ENCODE results near the gene OR5AU1.

OR5AU1 gene

GRCh38 chr14:21108791-21109190, 47.1 kb downstream of the OR5AU1 start:
- ATAC-seq (ENCODE audit: low read depth) (no peak), DNase-seq (ENCODE audit: low spot score) (no peak)
- Histone ChIP-seq H3K27ac (ENCODE audit: poor library complexity, severe bottlenecking) (no peak overlapping the region), H3K27me3 (ENCODE audit: insufficient read depth, poor library complexity, severe bottlenecking) (no peaks in the 10 kb centered on the region), H3K4me3 (ENCODE audit: severe bottlenecking) (no peak overlapping the region), H3K4me1 (ENCODE audit: insufficient read depth, poor library complexity, severe bottlenecking) (peaks cover 22% of the 10 kb centered on the region), H3K36me3 (ENCODE audit: low read depth) (no peaks in the 10 kb centered on the region), H3K9me3 (ENCODE audit: severe bottlenecking) (no peaks in the 10 kb centered on the region)
- no peak for TF ChIP-seq CTCF (IDR thresholded peaks at IDR 0.05; ENCODE audit: poor library complexity, severe bottlenecking)

- H3K27ac ChIP-seq (ENCODE audit: poor library complexity, severe bottlenecking) = peak overlapping the region; percentile 82
- H3K4me1 ChIP-seq (ENCODE audit: insufficient read depth, poor library complexity, severe bottlenecking) = peaks cover 29% of the 10 kb centered on the region
- TF ChIP-seq CTCF (IDR thresholded peaks at IDR 0.05; ENCODE audit: poor library complexity, severe bottlenecking) = no peak
- ATAC-seq (ENCODE audit: low read depth) (no peak; the same call in 2 of the 3 replicates), DNase-seq (ENCODE audit: low spot score) (no peak)
- no peaks in the 10 kb centered on the region for H3K36me3 ChIP-seq (ENCODE audit: low read depth)
- no peak overlapping the region for H3K4me3 ChIP-seq (ENCODE audit: severe bottlenecking)
- H3K27me3 ChIP-seq (ENCODE audit: insufficient read depth, poor library complexity, severe bottlenecking) = no peaks in the 10 kb centered on the region
- H3K9me3 ChIP-seq (ENCODE audit: severe bottlenecking) = no peaks in the 10 kb centered on the region
Measured at GRCh38 chr14:21107283-21107800, 48.5 kb downstream of the OR5AU1 start.

- H3K9me3 ChIP-seq (ENCODE audit: severe bottlenecking) = no peaks in the 10 kb centered on the region
- peak overlapping the region; percentile 82 for H3K27ac ChIP-seq (ENCODE audit: poor library complexity, severe bottlenecking)
- DNase-seq (ENCODE audit: low spot score) (peak; percentile 78), ATAC-seq (ENCODE audit: low read depth) (peak; percentile 28)
- H3K4me3 ChIP-seq (ENCODE audit: severe bottlenecking) = no peak overlapping the region
- TF ChIP-seq CTCF (IDR thresholded peaks at IDR 0.05; ENCODE audit: poor library complexity, severe bottlenecking) = peak; percentile 99
- peaks cover 35% of the 10 kb centered on the region for H3K4me1 ChIP-seq (ENCODE audit: insufficient read depth, poor library complexity, severe bottlenecking)
- no peaks in the 10 kb centered on the region for H3K36me3 ChIP-seq (ENCODE audit: low read depth)
- H3K27me3 ChIP-seq (ENCODE audit: insufficient read depth, poor library complexity, severe bottlenecking) = no peaks in the 10 kb centered on the region
Measured at GRCh38 chr14:21106498-21107282, 49.2 kb downstream of the OR5AU1 start.

GRCh38 chr14:21106176-21106497, 49.7 kb downstream of the OR5AU1 start:
- Histone ChIP-seq H3K27ac (ENCODE audit: poor library complexity, severe bottlenecking) (peak overlapping the region; percentile 82), H3K27me3 (ENCODE audit: insufficient read depth, poor library complexity, severe bottlenecking) (no peaks in the 10 kb centered on the region), H3K4me3 (ENCODE audit: severe bottlenecking) (no peak overlapping the region), H3K9me3 (ENCODE audit: severe bottlenecking) (no peaks in the 10 kb centered on the region), H3K4me1 (ENCODE audit: insufficient read depth, poor library complexity, severe bottlenecking) (peaks cover 36% of the 10 kb centered on the region), H3K36me3 (ENCODE audit: low read depth) (no peaks in the 10 kb centered on the region)
- no peak for TF ChIP-seq CTCF (IDR thresholded peaks at IDR 0.05; ENCODE audit: poor library complexity, severe bottlenecking)
- no peak for ATAC-seq (ENCODE audit: low read depth)
- no peak for DNase-seq (ENCODE audit: low spot score)

GRCh38 chr14:21105095-21105494, 50.8 kb downstream of the OR5AU1 start:
- Histone ChIP-seq H3K4me1 (ENCODE audit: insufficient read depth, poor library complexity, severe bottlenecking) (peaks cover 40% of the 10 kb centered on the region), H3K4me3 (ENCODE audit: severe bottlenecking) (no peak overlapping the region), H3K27me3 (ENCODE audit: insufficient read depth, poor library complexity, severe bottlenecking) (no peaks in the 10 kb centered on the region), H3K27ac (ENCODE audit: poor library complexity, severe bottlenecking) (peak overlapping the region; percentile 82), H3K9me3 (ENCODE audit: severe bottlenecking) (no peaks in the 10 kb centered on the region), H3K36me3 (ENCODE audit: low read depth) (no peaks in the 10 kb centered on the region)
- no peak for DNase-seq (ENCODE audit: low spot score)
- no peak for ATAC-seq (ENCODE audit: low read depth)
- no peak for TF ChIP-seq CTCF (IDR thresholded peaks at IDR 0.05; ENCODE audit: poor library complexity, severe bottlenecking)

Measured in RWPE2 (cell line).